Activated CD4-positive, alpha-beta T cell treated with anti-CD3 and anti-CD28 coated beads, Interleukin-2, amount 50 U/mL, for 16 hours (primary cell): ENCODE data around the gene RBM15B.
"Not testable (repeated sequence)": the region's sequence is repeated elsewhere in the genome, so short reads cannot be mapped to it uniquely, and the experiment has no call there.

ENCODE experiments used
- DNase-seq: peaks from one replicate; pipeline ENCODE4 v3.0.0-alpha.2; 2020

Gene RBM15B

GRCh38 chr3:51378726-51379125, 12.4 kb upstream of the RBM15B start:
- no peak for DNase-seq

DNA sequence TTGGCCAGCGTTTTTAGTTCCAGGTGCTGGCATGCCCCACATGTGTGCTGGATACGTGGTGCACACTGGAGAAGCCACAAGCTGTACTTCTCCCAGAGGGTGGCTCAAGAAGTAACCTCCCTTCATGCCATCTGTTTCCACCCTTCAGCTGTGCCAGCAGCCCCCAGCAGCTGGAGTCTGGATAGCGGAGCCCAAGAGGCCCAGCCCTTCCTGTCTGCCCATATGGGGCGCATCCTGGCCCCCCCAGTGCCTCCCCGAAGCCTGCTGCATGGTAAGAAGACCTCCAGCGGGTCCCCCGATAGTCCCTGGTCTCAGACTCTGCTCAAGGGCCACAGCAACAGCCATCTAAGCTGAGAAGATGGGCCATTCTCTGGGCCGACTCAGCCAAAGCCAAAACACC, 11.8 kb upstream of the RBM15B start:
- no peak for DNase-seq

- no peak for DNase-seq
These were observed 11.2 kb upstream of the RBM15B start for GRCh38 chr3:51379746-51380455.

DNA sequence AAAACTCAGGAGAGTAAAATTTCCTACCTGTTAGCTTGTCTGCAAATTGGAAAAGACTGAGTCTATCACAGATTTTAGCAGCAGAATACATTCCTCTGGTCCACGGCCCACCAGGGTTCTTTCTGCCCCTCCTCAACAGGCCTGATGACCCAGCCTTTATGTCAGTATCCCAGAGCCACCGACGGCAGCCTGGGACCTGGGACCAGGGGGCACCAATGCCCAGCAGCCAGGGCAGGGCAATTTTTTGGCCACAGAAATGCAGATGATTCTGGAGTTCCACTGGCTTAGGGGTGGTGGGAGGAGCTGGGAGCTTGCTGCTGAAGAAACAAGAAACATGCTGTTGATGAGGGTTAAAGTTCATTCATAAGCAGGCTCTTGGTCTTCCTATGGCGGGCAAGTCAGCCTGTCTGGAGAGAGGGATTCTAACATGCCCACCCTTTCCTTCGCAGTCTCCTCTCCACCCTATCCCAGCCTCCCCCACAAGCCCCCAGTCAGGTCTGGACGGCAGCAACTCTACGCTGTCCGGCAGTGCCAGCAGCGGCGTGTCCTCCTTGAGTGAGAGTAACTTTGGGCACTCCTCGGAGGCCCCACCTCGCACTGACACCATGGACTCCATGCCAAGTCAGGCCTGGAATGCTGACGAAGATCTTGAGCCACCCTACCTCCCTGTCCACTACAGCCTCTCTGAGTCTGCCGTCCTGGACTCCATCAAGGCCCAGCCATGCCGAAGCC, 10.3 kb upstream of the RBM15B start:
- no peak for DNase-seq

DNA sequence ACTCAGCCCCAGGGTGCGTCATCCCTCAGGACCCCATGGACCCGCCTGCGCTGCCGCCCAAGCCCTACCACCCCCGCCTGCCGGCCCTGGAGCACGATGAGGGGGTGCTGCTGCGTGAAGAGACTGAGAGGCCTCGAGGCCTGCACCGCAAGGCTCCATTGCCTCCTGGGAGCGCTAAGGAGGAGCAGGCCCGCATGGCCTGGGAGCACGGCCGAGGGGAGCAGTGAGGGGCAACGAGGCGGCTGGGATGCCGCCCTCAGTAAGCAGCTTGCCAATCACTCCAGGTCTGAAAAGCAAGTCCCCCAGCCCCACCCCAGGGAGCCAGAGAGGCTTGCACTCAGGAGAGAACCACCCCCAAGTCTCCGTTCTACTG, 9.8 kb upstream of the RBM15B start:
- no peak for DNase-seq

- no peak for DNase-seq
These were observed 8.9 kb upstream of the RBM15B start for GRCh38 chr3:51382076-51382745.

GRCh38 chr3:51382947-51383578, 8.0 kb upstream of the RBM15B start:
- DNase-seq: no peak

DNA sequence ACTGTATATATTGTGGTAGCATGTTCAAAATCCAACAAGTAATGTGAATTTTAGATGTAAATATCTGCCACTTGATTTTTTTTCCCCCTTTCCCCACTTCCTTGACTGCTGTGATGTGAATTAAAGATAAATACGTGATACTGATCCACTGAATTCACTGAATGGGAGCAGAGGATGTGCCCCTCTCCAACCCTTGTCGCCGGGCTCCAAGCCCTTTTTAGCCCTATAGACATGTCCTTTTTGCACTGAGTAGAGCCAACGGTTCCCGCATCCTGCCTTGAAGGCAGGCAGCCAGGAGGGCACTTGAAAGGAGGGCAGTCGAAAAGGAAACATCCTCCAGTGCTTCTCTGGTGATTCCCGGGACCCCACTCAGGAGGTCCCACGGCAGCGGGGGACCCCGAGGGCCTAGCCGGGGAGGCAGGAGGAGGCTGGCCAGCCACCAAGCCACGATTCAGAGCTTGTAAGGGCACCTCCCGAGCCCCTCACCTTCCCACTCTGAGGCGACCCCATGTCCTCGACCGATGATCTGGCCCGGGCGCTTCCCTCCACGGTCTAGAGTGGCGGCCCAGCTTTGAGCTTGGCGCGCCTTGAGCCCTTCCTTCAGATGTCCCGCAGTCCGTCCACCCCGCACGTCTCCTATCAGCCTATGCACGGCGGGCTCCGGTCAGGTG, 6.9 kb upstream of the RBM15B start:
- DNase-seq: no peak

- peak; percentile 99 for DNase-seq
These were observed 6.2 kb upstream of the RBM15B start, which contains the start of gene MANF for GRCh38 chr3:51384726-51385473. Gene MANF (plus strand): TSS chr3:51385291. CDS start chr3:51385343, 52 bp downstream.

DNA sequence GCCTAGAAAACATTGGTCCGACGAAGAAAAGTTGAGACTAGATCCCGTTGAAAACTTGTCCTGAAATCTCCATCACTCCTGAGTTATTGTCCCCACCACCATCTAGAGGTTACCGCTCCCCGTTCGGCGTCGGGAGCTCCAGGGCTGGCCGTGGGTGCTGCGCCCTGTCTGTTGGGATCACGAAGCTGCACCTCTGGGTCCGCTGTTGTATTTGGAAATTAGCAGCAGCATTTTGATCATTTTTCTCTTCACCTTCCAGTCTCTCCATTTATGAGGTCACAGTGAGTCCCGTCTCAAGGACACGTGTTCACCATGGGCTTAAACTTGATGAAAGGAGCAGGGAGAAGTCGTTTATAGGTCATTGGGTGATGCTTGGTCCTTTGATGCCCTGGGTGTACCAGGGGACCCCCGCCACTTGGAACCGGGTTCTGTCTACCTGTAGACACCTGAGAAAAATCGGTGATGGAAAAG, 5.4 kb upstream of the RBM15B start:
- no peak for DNase-seq

DNA sequence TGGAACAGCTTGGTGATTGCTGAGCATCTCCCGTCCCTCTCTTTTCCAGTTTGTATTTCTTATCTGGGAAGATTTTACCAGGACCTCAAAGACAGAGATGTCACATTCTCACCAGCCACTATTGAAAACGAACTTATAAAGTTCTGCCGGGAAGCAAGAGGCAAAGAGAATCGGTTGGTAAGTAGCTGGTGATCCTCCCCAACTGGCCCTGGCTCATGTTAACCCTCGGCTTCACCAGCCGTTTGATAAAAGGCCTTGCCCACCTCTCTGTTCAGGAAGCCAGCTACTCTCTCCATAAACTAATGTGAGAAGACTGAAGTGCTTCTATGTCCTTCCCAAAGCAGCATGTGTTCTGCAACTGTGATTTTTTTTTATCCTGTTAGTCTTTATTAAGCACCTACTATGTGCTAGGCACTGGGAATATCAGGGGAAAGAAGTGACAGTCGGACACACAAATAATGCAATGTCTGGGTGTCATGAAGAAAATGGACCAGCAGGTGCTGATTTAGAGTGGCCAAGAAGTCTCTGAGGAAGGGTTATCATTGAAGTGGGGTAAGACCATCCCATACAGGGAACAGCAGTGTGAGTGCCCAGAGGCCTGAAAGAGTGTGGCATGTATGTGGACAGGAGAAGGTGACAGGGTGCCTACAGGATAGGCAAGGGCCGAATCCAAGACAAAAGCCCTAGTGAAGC, 4.8 kb upstream of the RBM15B start:
- DNase-seq: no peak

DNA sequence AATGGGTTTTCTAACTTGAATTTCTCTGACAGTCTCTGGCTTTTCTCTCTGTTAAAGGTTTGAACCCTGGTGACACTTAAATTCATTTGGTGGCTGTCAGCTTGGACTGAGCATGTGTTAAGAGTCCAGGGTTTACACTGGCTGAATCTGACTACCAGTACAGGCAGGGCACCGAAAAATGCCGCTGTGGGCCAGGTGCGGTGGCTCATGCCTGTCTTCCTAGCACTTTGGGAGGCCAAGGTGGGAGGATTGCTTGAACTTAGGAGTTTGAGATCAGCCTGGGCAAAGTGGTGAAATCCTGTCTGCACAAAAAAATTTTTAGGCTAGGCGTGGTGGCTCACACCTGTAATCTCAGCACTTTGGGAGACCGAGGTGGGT, 4.2 kb upstream of the RBM15B start:
- DNase-seq: no peak

- not testable (repeated sequence) for DNase-seq
These were observed 3.8 kb upstream of the RBM15B start for GRCh38 chr3:51387281-51387680.

- no peak for DNase-seq
These were observed 2.6 kb upstream of the RBM15B start for GRCh38 chr3:51388286-51389029.

- peak; percentile 64 for DNase-seq
These were observed 1.5 kb upstream of the RBM15B start for GRCh38 chr3:51389423-51390183.

GRCh38 chr3:51390246-51391074, 625 bp upstream of the RBM15B start:
- DNase-seq: no peak

GRCh38 chr3:51391566-51392354, 675 bp downstream of the RBM15B start:
- DNase-seq: peak; percentile 48
